GM21367 (cell line): ENCODE data around the gene FERD3L.

Experiments used
- ATAC-seq: cut with Tn5 transposase; IDR thresholded peaks from one replicate; pipeline ENCODE4 v1.9.1; 2021; ENCODE audit not compliant: unreplicated experiment

FERD3L gene

GRCh38 chr7:19117091-19117869 is 27.9 kb downstream of the FERD3L start, which contains the start of gene TWIST1:
TSS of gene TWIST1 (minus strand) at chr7:19117636. CDS start at chr7:19117321, 315 bp downstream.
- ATAC-seq: no peak

GRCh38 chr7:19116121-19117090 is 28.8 kb downstream of the FERD3L start:
- no peak for ATAC-seq

- no peak for ATAC-seq
These were observed 30.7 kb downstream of the FERD3L start for GRCh38 chr7:19114551-19114855.

DNA sequence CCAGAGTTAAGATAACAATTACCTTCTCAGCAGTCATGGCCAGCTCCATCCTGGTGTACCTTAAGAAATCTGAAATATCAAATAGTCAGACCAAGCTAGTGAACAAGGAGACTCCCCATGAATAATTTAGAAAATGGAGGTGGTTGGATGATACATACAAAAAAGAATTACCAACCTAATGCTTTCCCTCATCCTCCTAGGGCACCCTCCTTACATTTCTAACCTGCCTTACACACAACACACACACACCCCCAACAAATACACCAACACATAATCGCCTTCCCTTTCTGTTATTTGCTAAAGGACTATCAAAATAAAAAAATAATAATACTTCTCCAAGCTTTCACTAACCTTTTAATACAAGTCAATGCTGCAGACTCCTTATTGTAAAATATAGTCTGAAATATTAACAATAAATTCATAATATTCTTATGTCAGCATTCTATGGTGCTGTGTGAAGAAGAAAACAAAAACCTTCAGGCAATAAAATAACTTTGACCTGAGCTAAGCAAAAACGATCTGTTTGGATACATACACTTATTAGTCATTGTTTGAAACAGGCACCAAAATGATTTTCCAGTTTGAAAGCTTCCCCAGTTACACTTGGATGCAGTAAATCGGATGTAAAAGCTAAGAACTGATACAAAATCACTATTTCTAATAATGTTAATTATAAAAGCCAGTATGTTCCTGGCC is 31.2 kb downstream of the FERD3L start:
- ATAC-seq: no peak

GRCh38 chr7:19113002-19113350 is 32.2 kb downstream of the FERD3L start:
- no peak for ATAC-seq

DNA sequence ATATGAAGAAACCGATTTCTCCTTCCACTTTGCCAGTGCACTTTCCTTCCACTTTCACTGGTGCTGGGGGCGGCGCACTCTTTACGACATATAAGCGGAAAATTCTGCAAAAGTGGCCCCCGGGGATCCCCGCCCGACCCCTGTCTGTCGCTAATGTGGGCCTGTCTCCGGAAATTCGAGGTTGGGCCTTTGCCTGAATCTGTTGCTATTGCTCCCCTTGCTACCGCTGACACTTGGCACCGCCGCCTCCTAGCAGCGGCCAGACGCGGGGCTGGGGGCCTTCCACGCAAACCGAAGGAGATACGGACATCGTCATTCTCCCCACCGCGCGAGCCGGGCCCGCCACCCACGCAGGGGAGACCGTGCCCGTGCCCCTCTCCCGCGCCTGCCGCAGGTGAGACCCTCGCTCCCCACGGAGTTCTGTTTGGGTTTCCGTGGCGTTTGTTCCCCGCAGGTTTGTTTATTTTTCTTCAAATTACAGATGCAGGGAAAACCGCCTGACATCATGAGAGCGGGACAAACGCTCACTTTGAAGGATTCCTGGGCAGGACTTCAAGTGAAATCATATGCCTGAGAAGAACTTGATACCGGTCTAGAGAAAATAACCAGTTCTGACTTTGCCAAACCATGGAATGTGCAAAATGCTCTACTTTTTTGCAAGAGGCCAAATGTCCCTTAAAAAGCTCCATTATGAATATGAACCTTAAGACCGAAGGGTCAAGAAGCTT is 32.8 kb downstream of the FERD3L start:
- ATAC-seq: no peak

GRCh38 chr7:19111474-19112273 is 33.5 kb downstream of the FERD3L start:
- ATAC-seq: no peak

GRCh38 chr7:19110776-19111175 is 34.4 kb downstream of the FERD3L start:
- ATAC-seq: no peak

GRCh38 chr7:19110026-19110730 is 35.0 kb downstream of the FERD3L start:
- ATAC-seq: no peak

- no peak for ATAC-seq
These were observed 35.9 kb downstream of the FERD3L start for GRCh38 chr7:19109000-19109946.

GRCh38 chr7:19107356-19108146 is 37.7 kb downstream of the FERD3L start:
- ATAC-seq: no peak

GRCh38 chr7:19107081-19107355 is 38.2 kb downstream of the FERD3L start:
- ATAC-seq: no peak

DNA sequence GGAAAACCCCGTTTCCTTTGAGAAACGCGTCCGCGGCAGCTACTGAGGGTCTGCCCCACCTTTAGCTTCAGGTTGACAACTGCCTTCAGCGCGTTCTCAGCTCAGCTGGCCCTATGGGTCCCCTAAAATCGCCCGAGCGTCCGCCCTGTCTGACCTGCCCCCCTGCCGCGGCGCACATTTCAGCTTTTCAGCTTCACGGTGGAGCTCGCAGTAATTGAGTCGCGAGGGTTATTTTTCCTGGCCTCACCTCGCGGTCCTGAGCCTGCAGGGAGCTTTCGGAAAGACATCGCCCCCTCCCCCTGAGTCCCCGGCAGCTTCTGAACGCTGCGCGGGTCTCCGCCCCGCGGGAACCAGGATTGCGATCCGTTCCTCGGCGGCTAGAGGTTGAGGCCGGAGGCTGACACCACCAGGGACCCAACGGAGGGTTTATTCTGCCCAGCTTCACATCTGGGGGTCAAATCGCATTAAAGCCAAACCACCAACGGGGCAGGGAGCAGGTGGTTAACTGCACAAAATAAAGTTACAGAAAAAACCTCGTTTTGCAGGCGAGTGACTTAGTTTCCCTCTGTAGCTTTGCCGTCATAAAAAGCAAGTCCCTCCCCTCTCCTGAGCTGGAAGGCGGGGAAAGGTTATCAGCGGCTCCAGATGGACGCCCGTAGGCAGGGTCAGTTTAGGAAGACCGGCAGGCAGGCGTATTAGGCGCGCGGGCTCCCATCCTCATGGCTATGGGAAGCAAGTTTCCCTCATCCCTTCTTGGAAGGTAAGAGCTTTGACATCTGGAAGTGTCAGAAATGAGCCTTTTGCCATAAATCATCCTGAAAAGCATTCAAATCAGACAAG is 38.8 kb downstream of the FERD3L start:
- ATAC-seq: no peak

- ATAC-seq: no peak
These were observed 39.7 kb downstream of the FERD3L start for GRCh38 chr7:19105546-19105945.

- ATAC-seq: no peak
These were observed 40.4 kb downstream of the FERD3L start for GRCh38 chr7:19104811-19105210.

DNA sequence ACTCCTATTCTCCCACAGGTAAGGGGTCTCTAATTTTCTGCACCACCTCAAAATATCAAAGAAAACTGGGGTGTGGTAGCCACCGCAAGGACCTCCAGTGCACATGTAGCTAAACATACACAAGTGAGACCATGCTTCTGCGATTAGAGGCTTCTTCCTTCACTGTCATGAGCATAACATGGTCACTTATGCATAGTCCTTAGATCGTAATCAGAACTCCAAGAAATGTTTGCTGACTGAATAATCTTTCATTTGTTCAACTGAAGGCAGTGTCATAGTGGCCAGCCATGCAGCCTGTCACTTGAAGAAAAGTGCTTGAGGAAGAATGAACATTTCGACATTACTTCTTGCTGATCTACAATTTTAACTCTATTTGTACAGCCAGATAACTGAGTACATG is 42.3 kb downstream of the FERD3L start:
- ATAC-seq: no peak

DNA sequence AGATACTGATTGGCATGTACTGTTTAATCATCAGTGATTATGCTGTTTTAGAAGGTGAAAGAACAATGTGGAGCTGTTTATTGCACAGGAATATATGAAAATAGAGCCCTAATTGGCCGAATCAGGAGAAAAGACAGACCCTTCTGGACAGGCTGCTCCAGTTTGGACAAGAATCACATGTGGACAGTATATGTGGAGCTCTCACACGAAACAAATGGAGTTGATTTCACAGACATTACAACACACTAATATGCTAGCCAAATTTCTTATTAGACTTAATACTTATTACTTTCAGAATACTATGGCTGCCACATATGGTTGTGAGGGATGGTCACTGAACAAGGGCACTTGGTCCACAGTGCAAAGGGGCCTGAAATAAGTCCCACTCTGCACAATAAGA is 43.3 kb downstream of the FERD3L start:
- ATAC-seq: no peak
